Measurements from ENCODE around the gene KCNE2.
"Not testable (repeated sequence)": the region's sequence is repeated elsewhere in the genome, so short reads cannot be mapped to it uniquely, and the experiment has no call there.

KCNE2 gene

DNA sequence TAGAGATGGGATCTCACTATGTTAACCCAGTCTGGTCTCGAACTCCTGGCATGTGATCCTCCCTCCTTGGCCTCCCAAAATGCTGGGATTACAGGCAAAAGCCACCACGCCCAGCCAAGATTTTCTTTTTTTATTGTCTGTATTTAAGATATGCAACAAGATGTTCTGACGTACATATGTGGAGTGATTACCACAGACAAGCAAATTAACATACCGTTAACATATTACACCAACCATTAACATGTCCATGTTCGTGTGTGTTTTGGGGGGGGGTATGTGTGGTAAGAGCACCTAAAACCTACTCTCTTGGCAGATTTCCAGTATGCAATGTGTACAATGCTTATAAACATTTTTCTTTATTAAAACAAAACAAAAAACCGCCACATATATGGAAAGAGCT lies 10.6 kb upstream of the KCNE2 start:
- DNase-seq (ENCODE audit: low read depth), result no peak

DNA sequence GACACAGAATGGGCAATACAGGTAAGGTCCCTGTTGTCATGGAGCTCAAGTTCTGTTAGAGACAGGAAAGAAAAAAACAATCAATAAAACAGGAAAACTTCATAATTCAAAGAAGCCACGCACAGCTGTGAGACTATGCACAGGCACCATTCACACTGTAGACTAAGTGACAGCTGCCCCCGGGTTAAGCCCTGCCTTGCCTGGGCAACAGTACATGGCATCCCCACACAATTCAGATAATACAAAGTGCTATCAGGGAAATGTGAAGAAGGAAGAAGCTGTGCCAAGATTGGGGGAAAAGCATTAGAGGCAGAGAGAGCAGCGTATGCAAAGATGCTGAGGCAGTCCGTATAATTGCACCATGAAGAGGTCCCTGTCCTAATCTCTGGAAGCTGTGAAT lies 9.0 kb upstream of the KCNE2 start:
- DNase-seq (ENCODE audit: low read depth), result no peak

DNA sequence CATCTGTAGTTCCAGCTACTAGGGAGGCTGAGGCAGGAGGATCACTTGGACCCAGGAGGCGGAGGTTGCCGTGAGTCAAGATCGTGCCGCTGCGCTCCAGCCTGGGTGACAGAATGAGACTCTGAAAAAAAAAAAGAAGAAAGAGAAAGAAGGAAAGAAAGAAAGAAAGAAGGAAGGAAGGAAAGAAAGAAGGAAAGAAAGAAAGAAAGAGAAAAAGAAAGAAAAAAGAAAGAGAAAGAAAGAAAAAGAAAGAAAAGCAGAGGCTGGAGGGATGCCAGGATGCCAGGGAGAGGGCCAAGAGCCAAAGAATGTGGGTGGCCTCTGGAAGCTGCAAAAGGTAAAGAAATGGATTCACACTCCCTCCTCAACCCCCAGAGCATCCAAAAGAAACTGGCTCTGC lies 8.2 kb upstream of the KCNE2 start:
- no peak for DNase-seq (ENCODE audit: low read depth)

DNA sequence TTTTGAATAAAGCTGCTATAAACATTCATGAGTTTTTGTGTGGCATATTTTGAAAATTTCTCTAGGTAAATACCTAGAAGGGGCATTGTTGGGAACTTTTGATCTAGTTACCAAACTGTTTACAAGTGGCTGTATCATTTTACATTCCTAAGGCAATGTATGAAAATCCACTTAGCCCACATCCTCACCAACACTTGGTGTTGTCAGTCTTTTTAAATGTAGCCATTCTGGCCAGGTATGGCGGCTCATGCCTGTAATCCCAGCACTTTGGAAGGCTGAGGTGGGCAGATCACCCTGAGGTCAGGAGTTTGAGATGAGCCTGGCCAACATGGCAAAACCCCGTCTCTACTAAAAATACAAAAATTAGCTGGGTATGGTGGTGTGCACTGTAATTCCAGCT lies 5.9 kb upstream of the KCNE2 start:
- no peak for DNase-seq (ENCODE audit: low read depth)

DNA sequence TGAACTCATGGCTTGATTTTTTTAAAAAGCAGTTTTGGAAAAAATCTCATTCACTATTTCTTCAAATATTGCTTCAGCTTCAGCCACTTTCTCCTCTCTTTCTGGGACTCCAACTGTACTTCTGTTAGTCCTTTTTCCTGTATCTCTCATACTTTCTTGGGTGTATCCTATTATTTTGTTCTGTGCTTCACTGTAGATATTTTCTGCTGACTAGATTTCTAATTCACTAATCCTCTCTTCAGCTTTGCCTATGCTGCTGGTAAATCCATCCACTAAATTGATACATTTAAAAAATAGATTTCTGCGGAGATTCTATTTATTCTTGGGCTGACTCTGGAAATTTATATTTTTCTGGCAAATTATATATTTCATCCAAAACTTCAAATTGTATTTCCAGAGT lies 4.9 kb upstream of the KCNE2 start:
- no peak for DNase-seq (ENCODE audit: low read depth)

DNA sequence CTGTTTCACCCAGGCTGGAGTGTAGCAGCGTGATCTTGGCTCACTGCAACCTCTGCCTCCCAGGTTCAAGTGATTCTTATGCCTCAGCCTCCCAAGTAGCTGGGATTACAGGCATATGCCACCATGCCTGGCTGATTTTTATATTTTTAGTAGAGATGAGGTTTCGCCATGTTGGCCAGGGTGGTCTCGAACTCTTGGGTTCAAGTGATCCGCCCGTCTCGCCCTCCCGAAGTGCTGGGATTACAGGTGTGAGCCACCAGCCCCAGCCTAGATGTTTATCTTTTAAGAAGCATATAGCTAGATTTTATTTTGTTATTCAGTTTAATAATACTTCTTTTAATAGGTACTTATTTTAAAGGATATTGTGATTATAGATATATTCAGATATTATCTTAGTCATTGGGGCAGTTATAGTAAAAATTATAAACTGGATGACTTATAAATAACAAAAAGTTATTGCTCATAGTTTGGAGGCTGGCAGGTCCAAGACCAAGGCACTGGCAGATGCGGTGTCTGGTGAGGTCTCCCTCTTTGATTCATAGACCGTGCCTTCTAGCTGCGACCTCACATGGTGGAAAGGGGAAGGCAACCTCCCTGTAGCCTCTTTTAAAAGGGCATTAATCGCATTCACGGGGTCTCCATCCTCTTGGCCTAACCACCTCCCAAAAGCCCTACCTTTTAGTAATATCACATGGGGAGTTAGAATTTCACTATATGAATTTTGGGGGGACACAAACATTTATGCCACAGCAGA lies 3.1 kb upstream of the KCNE2 start:
- DNase-seq (ENCODE audit: low read depth), result no peak

DNA sequence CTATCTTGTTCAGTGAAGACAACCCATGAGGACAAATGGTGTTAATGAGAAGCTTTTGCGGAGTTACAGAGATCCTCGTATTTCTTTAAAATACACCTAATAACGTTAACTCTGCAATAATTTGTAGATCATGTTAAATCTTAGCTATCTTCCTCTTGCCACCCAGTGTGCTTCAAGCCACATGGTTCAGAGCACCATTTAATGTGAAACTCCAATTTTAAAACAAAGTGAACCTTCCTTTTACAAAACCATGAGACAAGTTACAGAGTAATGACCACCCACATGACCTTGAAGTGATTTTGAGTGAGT lies 1.7 kb upstream of the KCNE2 start:
- DNase-seq (ENCODE audit: low read depth), result no peak

DNA sequence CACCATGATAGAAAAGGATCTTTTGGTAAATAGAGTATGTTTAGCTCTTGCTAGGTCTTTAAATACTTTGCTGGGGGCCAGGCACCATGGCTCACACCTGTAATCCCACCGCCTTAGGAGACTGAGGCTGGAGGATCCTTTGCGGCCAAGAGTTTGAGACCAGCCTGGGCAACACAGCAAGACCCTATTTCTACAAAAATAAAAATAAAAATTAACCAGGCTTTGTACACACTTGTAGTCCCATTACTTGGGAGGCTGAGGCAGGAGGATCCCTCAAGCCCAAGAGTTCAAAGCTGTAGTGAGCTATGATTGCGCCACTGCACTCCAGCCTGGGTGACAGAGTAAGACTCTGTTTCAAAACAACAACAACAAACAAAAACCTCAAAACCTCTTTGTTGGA lies 1.1 kb upstream of the KCNE2 start:
- no peak for DNase-seq (ENCODE audit: low read depth)

DNA sequence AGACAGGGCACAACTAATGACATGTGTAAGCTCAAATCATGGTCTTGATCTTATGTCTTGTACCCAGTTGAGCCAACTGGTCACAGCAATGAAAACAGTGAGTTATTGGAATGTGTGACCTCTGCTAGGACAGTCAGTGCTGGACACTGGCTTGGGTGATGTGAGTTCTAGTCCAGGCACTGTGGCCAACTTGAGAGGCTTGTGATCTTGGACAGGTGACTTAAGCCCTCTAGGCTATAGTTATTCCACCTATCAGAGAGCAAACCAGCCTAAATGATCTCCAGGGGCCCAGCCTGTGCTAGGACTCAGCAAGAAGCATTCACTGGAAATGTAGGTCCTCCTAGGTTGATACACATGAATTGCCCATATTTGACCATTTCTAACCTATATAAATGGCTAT lies 1.1 kb downstream of the KCNE2 start:
- no peak for DNase-seq (ENCODE audit: low read depth)

DNA sequence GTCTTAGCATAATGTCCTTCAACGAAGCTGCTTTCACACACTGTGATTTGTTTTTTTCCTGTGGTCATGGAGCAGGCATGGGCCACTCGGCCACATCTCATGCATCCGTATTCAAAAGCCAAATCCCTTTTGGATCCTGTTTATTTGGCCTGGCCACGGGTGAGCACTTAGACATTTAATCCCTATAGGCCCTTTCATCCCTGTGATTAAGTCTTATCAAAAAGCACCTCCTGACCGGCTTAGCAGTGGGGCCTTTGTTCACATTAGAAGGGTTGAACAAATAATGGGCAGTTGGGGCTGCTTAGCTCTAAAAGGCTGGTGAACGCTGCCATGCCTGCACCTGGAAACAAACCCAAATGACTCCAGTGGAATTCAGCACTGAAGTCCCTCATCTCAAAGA lies 2.0 kb downstream of the KCNE2 start:
- no peak for DNase-seq (ENCODE audit: low read depth)

DNA sequence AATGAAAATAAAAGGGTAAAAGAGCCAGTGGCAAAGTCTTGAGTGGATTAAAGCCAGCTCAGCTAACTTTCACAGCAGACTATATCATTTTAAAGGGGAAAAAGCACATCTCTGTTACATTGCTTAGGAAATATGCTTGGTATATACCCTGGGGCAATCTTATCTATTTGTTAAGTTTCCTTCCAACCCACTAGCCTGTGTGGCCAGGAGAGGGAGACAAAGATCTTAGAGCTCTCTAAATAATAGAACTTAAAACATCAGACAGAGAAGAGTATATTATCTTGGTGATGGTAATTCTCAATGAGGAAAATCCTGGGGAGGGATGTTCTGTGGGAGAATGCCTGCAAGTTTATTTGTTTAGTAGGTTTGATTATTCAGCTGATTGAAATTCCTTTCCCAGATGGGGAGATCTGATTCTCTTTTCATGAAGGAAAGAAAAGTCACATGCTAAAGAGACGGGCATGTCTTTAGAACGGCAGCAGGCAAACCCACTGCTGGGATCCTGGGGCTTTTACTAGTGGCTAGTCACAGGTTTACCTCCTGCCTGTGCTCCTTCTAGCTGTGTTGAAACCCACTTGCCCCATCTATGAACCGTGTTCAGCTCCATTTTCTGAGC lies 3.6 kb downstream of the KCNE2 start:
- DNase-seq (ENCODE audit: low read depth), result peak; percentile 16

DNA sequence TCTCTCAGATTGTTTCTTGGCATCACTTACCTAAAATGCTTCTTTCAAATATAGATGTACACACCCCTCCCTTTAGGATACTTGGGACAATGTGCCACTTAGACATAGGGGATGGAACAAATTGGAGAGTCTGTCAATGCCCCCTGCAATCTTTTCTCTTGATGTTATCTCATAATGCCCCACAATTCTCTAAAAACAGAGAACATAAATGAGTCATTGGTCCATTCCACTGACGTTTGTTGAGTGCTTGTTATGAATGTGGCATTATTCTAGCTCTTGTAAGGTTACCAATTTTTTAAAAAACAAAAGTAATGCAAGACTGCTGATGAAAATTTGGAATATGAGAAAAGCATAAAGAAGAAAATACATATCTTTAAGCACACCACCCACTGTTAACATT lies 5.9 kb downstream of the KCNE2 start:
- DNase-seq (ENCODE audit: low read depth), result no peak

DNA sequence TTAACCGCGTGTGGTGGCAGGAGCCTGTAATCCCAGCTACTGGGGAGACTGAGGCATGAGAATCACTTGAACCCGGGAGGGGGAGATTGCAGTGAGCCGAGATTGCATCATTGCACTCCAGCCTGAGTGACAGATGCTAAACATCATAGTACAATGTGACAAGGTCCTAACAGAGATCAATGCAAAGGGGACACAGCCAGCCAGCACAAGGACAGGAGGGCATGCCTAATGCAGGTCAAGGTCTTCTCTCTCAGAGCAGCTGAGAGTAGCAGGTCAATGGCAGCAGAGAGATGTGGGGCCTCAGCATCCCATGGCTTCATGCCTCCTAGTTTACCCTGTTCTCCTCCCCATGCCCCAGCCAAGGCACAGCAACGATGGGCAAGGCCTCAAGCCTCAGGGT lies 8.5 kb downstream of the KCNE2 start:
- DNase-seq (ENCODE audit: low read depth), result no peak

DNA sequence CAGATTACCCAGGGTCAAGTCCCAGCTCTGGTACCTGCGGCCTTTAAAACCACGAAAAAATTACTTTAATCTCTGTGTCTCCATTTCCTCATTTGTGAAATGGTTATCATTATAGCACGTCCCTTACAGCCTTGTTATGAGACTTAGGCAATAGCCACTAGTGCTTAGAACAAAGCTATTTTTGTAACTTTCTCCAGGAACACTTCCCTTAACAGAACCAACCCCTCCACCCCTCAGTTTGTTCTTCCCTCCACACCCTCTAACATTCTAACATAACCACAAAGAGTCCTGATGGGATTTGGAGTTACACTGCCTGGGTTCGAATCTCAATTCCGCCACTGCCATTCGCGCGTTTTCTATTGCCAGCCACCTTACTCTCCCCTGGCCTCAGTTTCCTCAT lies 10.7 kb downstream of the KCNE2 start:
- DNase-seq (ENCODE audit: low read depth), result not testable (repeated sequence)

DNA sequence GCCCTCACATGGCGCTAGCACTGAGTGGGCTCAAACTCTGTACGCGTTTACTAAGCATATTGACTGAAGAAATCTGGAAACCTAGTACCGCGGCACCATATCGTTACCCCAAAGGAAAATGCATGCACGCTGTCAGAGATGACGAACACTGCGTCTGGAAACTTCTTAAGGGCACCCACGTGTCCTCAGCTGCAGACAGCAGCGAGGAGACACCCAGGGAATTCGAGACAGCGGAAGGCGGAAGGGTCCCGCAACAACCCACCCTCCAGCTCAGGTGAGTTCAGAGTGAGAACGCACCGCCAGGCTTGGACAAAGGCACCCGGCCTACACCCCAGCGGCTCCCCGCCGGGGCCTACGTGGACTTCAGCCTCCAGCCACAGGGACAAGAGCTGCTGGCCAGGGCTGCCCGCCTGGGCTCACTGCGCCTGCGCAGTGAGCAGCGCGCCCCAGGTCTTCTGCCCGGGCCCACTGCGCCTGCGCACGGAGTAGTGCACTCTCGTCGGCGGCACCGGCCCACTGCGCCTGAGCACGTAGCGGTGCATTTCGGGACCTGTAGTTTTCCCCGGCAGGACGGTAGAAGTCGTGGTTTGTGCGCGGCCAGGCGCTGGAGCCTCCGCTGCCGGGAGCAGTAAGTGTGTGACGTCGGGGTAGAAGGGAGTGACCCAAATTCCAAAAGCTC lies 11.3 kb downstream of the KCNE2 start, which contains the start of gene SMIM11:
Gene SMIM11 (plus strand): TSS at position 568 of the 679 bp plus-strand sequence. CDS start 3,998 bp downstream, outside the sequence.
- DNase-seq (ENCODE audit: low read depth), result not testable (repeated sequence)

DNA sequence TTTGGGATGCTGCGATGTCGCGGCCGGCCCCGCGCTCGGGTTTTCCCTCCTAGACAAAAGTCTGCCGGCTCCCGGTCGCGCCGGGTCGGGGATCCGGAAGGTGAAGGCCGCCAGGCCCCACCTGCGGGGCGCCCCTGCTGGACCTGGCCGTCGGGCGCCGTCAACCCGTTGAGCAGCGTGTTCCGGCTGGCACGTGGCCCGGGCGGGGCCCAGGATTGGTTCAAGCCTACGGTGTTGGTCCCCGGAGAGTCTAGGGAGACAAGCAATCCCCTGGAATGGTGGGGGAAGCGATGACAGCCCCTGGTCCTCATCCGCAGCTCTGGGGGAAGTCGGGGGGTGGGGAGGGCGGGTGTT lies 11.8 kb downstream of the KCNE2 start:
- DNase-seq (ENCODE audit: low read depth), result not testable (repeated sequence)

DNA sequence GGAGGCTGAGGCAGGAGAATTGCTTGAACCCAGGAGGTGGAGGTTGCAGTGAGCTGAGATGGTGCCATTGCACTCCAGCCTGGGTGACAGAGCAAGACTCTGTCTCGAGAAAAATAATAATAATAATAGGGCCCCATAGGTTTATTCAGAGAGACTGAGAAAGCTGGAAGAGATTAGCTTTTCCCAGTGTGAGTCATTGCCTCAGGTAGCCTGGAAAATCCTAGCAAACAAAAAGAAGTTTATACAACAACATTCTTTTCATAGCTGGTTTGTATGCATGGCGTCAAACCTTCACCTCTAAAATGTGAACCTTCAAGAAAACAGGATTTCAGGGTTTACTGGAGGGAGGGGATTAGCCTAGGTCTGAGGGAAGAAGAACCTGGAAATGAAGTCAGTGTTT lies 19.3 kb downstream of the KCNE2 start:
- not testable (repeated sequence) for DNase-seq (ENCODE audit: low read depth)

DNA sequence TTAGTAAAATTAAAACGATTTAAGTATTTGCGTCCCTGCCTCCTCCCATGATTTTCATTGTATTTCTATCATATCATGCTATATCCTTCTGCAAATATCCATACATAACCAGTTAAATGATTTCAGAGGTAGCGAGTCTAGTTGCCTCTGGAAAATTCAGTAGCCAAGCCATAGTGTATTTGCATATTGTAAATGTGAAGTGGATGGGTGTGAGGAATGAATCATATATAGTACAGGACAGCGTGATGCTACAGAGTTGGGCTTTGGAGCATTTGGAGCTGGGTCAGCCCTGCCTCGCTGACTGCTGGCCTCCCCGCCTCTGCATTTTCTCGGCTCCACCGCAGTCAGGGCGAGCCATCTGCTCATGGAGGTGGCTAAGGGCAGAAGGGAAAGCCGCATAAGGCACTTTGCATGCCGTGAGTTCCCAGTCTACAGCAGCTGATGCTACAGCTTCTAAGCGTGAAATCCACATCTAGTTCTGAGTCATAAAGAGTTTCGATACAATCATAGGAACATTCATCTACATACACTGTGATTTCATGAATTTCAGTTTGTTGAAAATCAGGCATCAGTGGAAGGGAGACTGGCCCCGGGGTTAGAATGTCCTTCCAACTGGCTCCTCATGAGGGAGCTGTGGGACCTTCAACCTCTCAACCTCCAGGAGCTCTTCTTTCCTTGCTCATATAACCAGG lies 20.1 kb downstream of the KCNE2 start:
- DNase-seq (ENCODE audit: low read depth), result not testable (repeated sequence)

DNA sequence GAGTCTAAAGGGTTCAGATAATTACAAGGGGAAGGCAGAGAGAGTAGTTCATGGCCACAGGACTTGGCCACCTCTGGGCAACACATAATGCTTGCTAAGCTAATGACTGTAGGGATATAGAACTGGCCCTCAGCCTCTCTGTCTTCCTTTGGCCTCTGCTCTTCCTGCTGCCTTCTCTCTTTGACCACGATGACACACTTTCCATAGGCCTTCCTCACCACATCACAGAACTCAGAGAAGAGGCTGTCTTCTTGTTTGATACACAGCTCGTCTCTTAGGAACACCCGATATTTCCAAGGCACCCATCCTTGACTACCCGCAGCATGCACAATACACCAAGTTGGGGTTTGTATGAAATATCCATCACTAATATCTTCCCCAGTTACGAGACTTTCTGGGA lies 36.7 kb downstream of the KCNE2 start:
- DNase-seq (ENCODE audit: low read depth), result not testable (repeated sequence)

DNA sequence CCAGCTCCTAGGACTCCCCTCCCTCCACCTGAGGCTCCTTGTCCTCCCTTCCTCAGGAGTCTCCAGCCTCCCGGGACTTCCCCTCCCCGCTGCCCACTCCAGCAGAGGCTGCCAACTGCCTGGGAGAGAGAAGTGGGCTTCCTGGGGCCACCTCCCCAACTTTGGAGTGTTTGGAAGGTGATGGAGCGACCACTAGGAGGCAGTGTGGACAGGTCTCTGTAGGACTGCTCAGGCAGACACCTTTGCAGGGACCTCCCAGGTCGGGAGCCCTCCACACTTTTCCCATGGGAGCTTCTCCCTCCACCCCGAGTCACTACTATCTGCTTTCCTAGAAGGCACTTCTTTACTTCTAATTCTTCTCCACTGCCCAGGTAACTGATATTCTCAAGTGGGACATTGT lies 40.9 kb downstream of the KCNE2 start:
- not testable (repeated sequence) for DNase-seq (ENCODE audit: low read depth)

DNA sequence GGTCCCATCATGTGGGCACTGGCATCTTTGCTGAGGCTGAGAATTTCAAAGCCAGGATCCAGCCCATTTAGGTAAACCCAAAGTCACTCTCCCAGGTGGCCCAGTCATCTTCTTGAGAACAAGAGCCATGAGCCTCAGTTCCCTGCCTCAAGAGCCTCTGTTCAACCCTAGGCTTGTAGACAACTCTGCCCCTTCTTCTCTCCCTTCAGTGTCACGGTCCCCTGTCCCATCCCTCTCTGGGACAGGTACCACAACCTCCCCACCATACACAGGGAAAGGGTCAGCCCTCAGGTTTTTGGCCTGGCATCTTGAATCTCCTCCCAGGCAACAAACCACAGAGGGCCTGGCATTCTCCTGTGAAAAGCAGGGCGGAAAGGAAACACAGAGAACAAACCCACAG lies 41.9 kb downstream of the KCNE2 start:
- DNase-seq (ENCODE audit: low read depth), result not testable (repeated sequence)

DNA sequence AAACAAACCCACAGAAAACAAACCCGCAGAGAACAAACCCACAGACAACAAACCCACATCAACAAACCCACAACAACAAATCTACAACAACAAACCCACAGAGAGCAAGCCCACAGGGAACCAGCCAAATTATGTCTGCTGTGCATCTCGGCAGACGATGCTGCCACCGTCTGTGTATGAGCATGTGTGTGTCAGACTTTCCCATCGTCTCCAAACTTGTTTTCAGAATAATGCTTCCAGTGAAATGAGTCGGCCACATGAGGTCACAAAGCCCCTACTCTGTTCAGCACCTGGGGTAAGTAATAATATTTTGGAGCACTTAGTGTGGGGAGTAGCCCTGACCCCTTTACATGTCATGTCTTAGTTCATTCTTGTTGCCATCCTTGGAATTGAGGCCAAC lies 42.3 kb downstream of the KCNE2 start:
- not testable (repeated sequence) for DNase-seq (ENCODE audit: low read depth)

DNA sequence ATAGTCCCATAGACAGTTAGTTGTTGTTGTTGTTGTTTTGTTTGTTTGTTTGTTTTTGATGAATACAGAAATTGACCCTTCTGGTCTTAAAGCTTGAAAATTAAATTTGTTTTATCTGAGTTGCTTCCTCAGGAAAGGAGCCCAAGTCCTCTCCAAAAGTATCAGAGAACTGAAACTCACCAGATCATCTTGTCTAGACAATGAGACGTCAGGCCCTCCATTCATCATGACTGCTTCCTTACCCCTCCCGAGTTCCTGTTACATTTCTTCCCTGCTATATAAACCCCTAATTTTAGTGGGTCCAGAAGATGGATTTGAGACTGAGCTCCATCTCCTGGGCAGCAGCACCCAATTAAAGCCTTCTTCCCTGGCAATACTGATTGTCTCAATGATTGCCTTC lies 42.9 kb downstream of the KCNE2 start:
- not testable (repeated sequence) for DNase-seq (ENCODE audit: low read depth)

All from T follicular helper cell (primary cell).